IMR-90 (cell line): ENCODE measurements around the gene MYH7B. TPM values are rescaled to one million over a fixed set of nuclear protein-coding genes. Genes with fewer than 3 reads are reported as not detected.

Source experiments
- ATAC-seq: fragments of 200-7000 bp; cut with Tn5 transposase; 2 replicates; pipeline ENCODE4 v1.9.1; 2020; ENCODE audit warnings: low read depth, mild to moderate bottlenecking, moderate library complexity
- BruUV-seq: library from RNA; stranded (reverse); fragments of 400-500 nt; replicated peaks from 2 replicates; lab custom pipeline; 2021; lab: Mats Ljungman, UMichigan
- CTCF ChIA-PET: fragments of 300-600 bp; formaldehyde crosslinking; extraction: SDS; loops from one replicate; lab custom pipeline; 2021; ENCODE audit warnings: antibody characterized with exemption; lab: Yijun Ruan, JAX
- POLR2A ChIA-PET: fragments of 300-600 bp; sonication (Branson Sonifier 250); formaldehyde crosslinking; loops from one replicate; lab custom pipeline; 2022; ENCODE audit warnings: antibody characterized with exemption; ENCODE audit not compliant: unreplicated experiment; lab: Charles Lee
- DNase-seq: peaks from one replicate; pipeline ENCODE4 v3.0.0; 2013
- H2AFZ ChIP-seq: replicated peaks from 2 replicates; pipeline ENCODE3; 2013; ENCODE audit warnings: low read length, mild to moderate bottlenecking; ENCODE audit not compliant: poor library complexity
- H2AK5ac ChIP-seq: 2 replicates; pipeline ENCODE4 v1.6.1; 2013; ENCODE audit warnings: low read depth, low read length, inconsistent platforms
- H2AK9ac ChIP-seq: replicated peaks from 2 replicates; pipeline ENCODE3; 2013; ENCODE audit warnings: mild to moderate bottlenecking, low read depth, low read length, moderate library complexity; ENCODE audit not compliant: poor library complexity
- H2BK120ac ChIP-seq: 2 replicates; pipeline ENCODE4 v1.6.1; 2013; ENCODE audit warnings: low read depth, low read length, inconsistent platforms
- H2BK15ac ChIP-seq: 3 replicates; pipeline ENCODE4 v1.6.1; 2013; ENCODE audit warnings: low read depth, low read length, inconsistent platforms
- H2BK20ac ChIP-seq: 2 replicates; pipeline ENCODE4 v1.6.1; 2013; ENCODE audit warnings: low read depth, mild to moderate bottlenecking, inconsistent platforms, low read length, moderate library complexity
- H2BK5ac ChIP-seq: 2 replicates; pipeline ENCODE4 v1.6.1; 2013; ENCODE audit warnings: mild to moderate bottlenecking, low read depth, low read length, inconsistent platforms; ENCODE audit not compliant: poor library complexity, severe bottlenecking
- H3K14ac ChIP-seq: replicated peaks from 2 replicates; pipeline ENCODE4 v1.6.1; 2013; ENCODE audit warnings: low read depth, low read length, inconsistent platforms
- H3K18ac ChIP-seq: 2 replicates; pipeline ENCODE4 v1.6.1; 2013; ENCODE audit warnings: low read depth, low read length, control low read depth
- H3K23ac ChIP-seq: 2 replicates; pipeline ENCODE4 v1.6.1; 2013; ENCODE audit warnings: low read depth, low read length, inconsistent platforms
- H3K27ac ChIP-seq: 2 replicates; pipeline ENCODE4 v1.5.1; 2013; ENCODE audit warnings: mild to moderate bottlenecking, control low read depth, low read length; ENCODE audit not compliant: insufficient read depth
- H3K27me3 ChIP-seq: 2 replicates; pipeline ENCODE4 v1.6.1; 2013; ENCODE audit warnings: low read length; ENCODE audit not compliant: control insufficient read depth, insufficient read depth
- H3K36me3 ChIP-seq: 2 replicates; pipeline ENCODE4 v1.6.1; 2013; ENCODE audit warnings: low read length, mixed read lengths; ENCODE audit not compliant: control insufficient read depth, insufficient read depth
- H3K4ac ChIP-seq: 2 replicates; pipeline ENCODE4 v1.6.1; 2013; ENCODE audit warnings: low read depth, low read length, inconsistent platforms
- H3K4me1 ChIP-seq: 2 replicates; pipeline ENCODE4 v1.6.1; 2013; ENCODE audit warnings: low read length, mixed read lengths; ENCODE audit not compliant: control insufficient read depth, insufficient read depth
- H3K4me2 ChIP-seq: 2 replicates; pipeline ENCODE4 v1.6.1; 2013; ENCODE audit warnings: low read depth, mild to moderate bottlenecking, control low read depth, low read length, moderate library complexity
- H3K4me3 ChIP-seq: 2 replicates; pipeline ENCODE4 v1.5.1; 2013; ENCODE audit warnings: low read depth, mild to moderate bottlenecking, control low read depth, low read length, moderate library complexity; ENCODE audit not compliant: insufficient read depth
- H3K56ac ChIP-seq: 2 replicates; pipeline ENCODE4 v1.6.1; 2013; ENCODE audit warnings: low read length, inconsistent platforms; ENCODE audit not compliant: insufficient read depth; ENCODE audit errors: extremely low read depth
- H3K79me1 ChIP-seq, 2 experiments: 2 replicates each; pipeline ENCODE4 v1.6.1; 2013; ENCODE audit warnings: low read length in 2 of 2, inconsistent platforms in 1 of 2, low read depth in 1 of 2
- H3K9ac ChIP-seq: 2 replicates; pipeline ENCODE4 v1.6.1; 2013; ENCODE audit warnings: low read depth, low read length, control low read depth
- H3K9me1 ChIP-seq: 2 replicates; pipeline ENCODE4 v1.6.1; 2013; ENCODE audit warnings: low read length, inconsistent platforms; ENCODE audit not compliant: insufficient read depth
- H3K9me3 ChIP-seq: 2 replicates; pipeline ENCODE4 v1.6.1; 2013; ENCODE audit warnings: low read length; ENCODE audit not compliant: control insufficient read depth, insufficient read depth
- H4K20me1 ChIP-seq: 2 replicates; pipeline ENCODE4 v1.6.1; 2013; ENCODE audit warnings: low read length, inconsistent platforms; ENCODE audit not compliant: insufficient read depth
- H4K5ac ChIP-seq: 2 replicates; pipeline ENCODE4 v1.6.1; 2013; ENCODE audit warnings: mild to moderate bottlenecking, low read depth, low read length, control low read depth
- H4K8ac ChIP-seq, 2 experiments: 2 replicates each; pipeline ENCODE4 v1.6.1; 2013; ENCODE audit warnings: low read depth in 2 of 2, low read length in 2 of 2, control low read depth in 1 of 2, inconsistent platforms in 1 of 2
- H4K91ac ChIP-seq: 2 replicates; pipeline ENCODE4 v1.6.1; 2013; ENCODE audit warnings: low read depth, low read length, inconsistent platforms; ENCODE audit not compliant: insufficient read depth
- CHD1 ChIP-seq: IDR thresholded peaks from 2 replicates; pipeline ENCODE4 v1.6.1; 2012; ENCODE audit warnings: low read depth, low read length, improper control_type of control experiment
- FOS ChIP-seq: fragments of 150-350 bp; IDR thresholded peaks from 2 replicates; pipeline ENCODE4 v1.6.1; 2016; ENCODE audit warnings: low read depth, low read length
- MXI1 ChIP-seq: IDR thresholded peaks from 2 replicates; pipeline ENCODE4 v1.6.1; 2012; ENCODE audit warnings: low read depth, mild to moderate bottlenecking, low read length, moderate library complexity, borderline replicate concordance
- NFE2L2 ChIP-seq: fragments of 150-350 bp; IDR thresholded peaks from 2 replicates; pipeline ENCODE4 v1.6.1; 2016; ENCODE audit warnings: low read depth, mild to moderate bottlenecking, low read length
- POLR2A ChIP-seq: IDR thresholded peaks from 2 replicates; pipeline ENCODE4 v1.6.1; 2012; ENCODE audit warnings: mild to moderate bottlenecking, low read depth, low read length
- RAD21 ChIP-seq: IDR thresholded peaks from 2 replicates; pipeline ENCODE4 v1.6.1; 2012; ENCODE audit warnings: low read length, improper control_type of control experiment
- RCOR1 ChIP-seq: IDR thresholded peaks from 2 replicates; pipeline ENCODE4 v1.6.1; 2012; ENCODE audit warnings: mild to moderate bottlenecking, low read length, improper control_type of control experiment; ENCODE audit not compliant: insufficient replicate concordance
- RFX5 ChIP-seq: IDR thresholded peaks from 2 replicates; pipeline ENCODE4 v1.8.0; 2012; ENCODE audit warnings: low read depth, mild to moderate bottlenecking, low read length, moderate library complexity
- WGBS, 2 experiments: methylation state at CpG; one replicate each; pipeline versions ENCODE4 v1.1.5 to v1.1.7; 2013; ENCODE audit warnings: missing lambda C conversion rate in 2 of 2; ENCODE audit not compliant: insufficient read length in 1 of 2; ENCODE audit errors: extremely low coverage in 2 of 2; 5-methylcytosine and 5-hydroxymethylcytosine counted together
- dilution Hi-C: fragments of 300-500 bp; cut with HindIII; formaldehyde crosslinking; loops from one replicate; pipeline ENCODE4 v1.14.3; 2018; ENCODE audit warnings: low sequenced_read_pairs; ENCODE audit not compliant: unreplicated experiment
- in situ Hi-C: fragments of 300-500 bp; cut with MboI; formaldehyde crosslinking; loops from 3 replicates; pipeline ENCODE4 v1.14.3; 2019; ENCODE audit warnings: low sequenced_read_pairs, inconsistent platforms, mixed read lengths
- intact Hi-C: fragments of 100-400 bp; cut with micrococcal nuclease; formaldehyde crosslinking; loops from 2 replicates; pipeline ENCODE4 v1.10.0; 2022
- polyA plus RNA-seq, 3 experiments: library from polyadenylated mRNA; depleted of rRNA; stranded (reverse); fragments of >200 nt; gene quantifications; 2 replicates each; pipeline ENCODE4 v1.2.3, GENCODE V29; 2012; ENCODE audit warnings: low replicate concordance in 1 of 3
- total RNA-seq: library from RNA; depleted of rRNA; stranded (reverse); fragments of >200 nt; gene quantifications from 2 replicates; pipeline ENCODE4 v1.2.3, GENCODE V29; 2012
- TF ChIP-seq, protein P1 (sequence below): conservative IDR thresholded peaks from 2 replicates; pipeline ENCODE4 v1.5.1; 2012; ENCODE audit warnings: mild to moderate bottlenecking, low read depth, low read length, improper control_type of control experiment

Gene MYH7B
- total and polyA plus RNA-seq, 2 of the 4 experiments (the other 2 are of a cell fraction), result 0.09 TPM; not detected in 1

DNA sequence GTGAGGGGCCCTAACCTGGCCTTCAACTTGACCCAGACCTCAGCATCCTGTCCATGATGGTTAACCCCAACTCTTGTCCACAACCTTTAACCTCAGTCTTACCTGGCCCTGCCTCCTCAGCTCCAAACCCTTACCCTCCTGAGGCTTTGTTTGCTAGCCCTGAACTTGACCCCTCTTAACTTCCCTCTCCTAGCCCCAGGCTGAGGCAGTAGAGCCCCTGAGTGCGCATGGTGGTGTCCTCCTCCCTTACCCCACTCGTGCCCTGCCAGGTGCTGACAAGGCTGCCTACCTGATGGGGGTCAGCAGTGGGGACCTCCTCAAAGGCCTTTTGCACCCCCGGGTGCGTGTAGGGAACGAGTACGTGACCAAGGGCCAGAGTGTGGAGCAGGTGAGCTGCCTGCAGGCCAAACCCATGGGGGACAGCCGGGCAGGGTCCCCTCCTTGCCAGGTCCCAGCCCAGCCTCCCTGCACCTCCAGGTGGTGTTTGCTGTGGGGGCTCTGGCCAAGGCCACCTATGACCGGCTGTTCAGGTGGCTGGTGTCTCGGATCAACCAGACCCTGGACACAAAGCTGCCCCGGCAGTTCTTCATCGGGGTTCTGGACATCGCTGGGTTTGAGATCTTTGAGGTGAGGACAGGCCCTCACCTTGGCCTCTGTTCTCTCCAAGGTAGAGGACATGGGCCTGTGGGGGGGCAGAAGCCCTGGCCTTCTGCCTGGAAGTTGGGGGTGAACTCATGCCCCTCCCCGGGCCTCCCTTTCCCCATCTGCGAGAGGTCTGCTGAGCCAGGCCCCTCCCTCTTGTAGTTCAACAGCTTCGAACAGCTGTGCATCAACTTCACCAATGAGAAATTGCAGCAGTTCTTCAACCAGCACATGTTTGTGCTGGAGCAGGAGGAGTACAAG, 31.9 kb downstream of the MYH7B start (continued):
- TF ChIP-seq, protein P1, sequence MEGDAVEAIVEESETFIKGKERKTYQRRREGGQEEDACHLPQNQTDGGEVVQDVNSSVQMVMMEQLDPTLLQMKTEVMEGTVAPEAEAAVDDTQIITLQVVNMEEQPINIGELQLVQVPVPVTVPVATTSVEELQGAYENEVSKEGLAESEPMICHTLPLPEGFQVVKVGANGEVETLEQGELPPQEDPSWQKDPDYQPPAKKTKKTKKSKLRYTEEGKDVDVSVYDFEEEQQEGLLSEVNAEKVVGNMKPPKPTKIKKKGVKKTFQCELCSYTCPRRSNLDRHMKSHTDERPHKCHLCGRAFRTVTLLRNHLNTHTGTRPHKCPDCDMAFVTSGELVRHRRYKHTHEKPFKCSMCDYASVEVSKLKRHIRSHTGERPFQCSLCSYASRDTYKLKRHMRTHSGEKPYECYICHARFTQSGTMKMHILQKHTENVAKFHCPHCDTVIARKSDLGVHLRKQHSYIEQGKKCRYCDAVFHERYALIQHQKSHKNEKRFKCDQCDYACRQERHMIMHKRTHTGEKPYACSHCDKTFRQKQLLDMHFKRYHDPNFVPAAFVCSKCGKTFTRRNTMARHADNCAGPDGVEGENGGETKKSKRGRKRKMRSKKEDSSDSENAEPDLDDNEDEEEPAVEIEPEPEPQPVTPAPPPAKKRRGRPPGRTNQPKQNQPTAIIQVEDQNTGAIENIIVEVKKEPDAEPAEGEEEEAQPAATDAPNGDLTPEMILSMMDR, result no peak
- TF ChIP-seq CHD1, result no peak
- TF ChIP-seq POLR2A, result no peak
- no peak for TF ChIP-seq RFX5

DNA sequence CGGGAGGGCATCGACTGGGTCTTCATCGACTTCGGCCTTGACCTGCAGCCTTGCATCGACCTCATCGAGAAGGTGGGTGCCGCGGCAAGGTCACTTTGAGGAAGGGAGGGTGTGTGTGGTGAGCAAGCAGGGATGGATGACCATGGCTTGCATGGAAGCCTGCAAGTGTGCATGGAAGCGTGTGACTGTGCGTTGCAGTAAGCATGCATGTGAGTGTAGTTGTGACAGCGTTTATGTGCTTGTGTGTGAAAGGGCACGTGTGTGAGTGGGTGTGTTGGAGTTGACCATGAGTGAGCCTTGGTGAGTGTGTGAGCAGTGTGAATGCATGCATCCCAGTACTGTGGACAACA, 32.5 kb downstream of the MYH7B start:
- H3K4ac ChIP-seq, result no peak overlapping the region
- no peak overlapping the region for H3K9ac ChIP-seq
- H3K18ac ChIP-seq, result no peak overlapping the region
- intact Hi-C loops, result no loop called here
- no peak overlapping the region for H2BK20ac ChIP-seq
- H3K4me1 ChIP-seq, result no peaks in the 10 kb centered on the region
- H4K91ac ChIP-seq, result no peak overlapping the region
- no peak overlapping the region for H3K4me2 ChIP-seq
- H4K20me1 ChIP-seq, result peaks cover 4% of the 10 kb centered on the region
- ChIA-PET POLR2A (no interaction called here), CTCF (no interaction called here)
- H3K14ac ChIP-seq, result no peak overlapping the region; the same call in 1 of the 2 replicates
- peaks cover 5% of the 10 kb centered on the region; the same call in 1 of the 2 replicates for H3K36me3 ChIP-seq
- ATAC-seq (no peak), DNase-seq (peak; percentile 10)
- no peak overlapping the region for H2AFZ ChIP-seq
- no peak overlapping the region for H3K27ac ChIP-seq
- TF ChIP-seq MXI1 (no peak), CHD1 (no peak), RCOR1 (no peak), NFE2L2 (no peak), FOS (no peak), RAD21 (0 out of 2 replicates have a peak, but pooled peaks have one; percentile 19)
- H2AK9ac ChIP-seq, result no peak overlapping the region
- no peak overlapping the region for H4K5ac ChIP-seq
- no peak overlapping the region for H2BK5ac ChIP-seq
- no peaks in the 10 kb centered on the region for H3K9me3 ChIP-seq
- no peak overlapping the region for H3K23ac ChIP-seq
- in situ Hi-C loops, result no loop called here
- no peak overlapping the region for H3K4me3 ChIP-seq
- H4K8ac ChIP-seq, result no peak overlapping the region
- no peak overlapping the region for H3K56ac ChIP-seq
- H2AK5ac ChIP-seq, result no peak overlapping the region
- no TSS peak for BruUV-seq
- H3K79me1 ChIP-seq, result no peaks in the 10 kb centered on the region; a peak in 1 of 4 replicates
- WGBS, 2 experiments, result 73% methylated on average over 10 of the region's 12 CpGs; no CpG with 5 or more reads in 1 of the 2 experiments
- peaks cover 13% of the 10 kb centered on the region for H3K9me1 ChIP-seq
- no peak overlapping the region for H2BK15ac ChIP-seq
- H3K27me3 ChIP-seq, result peaks cover 27% of the 10 kb centered on the region
- no peak overlapping the region for H2BK120ac ChIP-seq
- dilution Hi-C loops, result no loop called here
